HepG2 (cell line): Measurements from ENCODE around the gene NEDD4L. TPM values are rescaled to one million over a fixed set of nuclear protein-coding genes. Genes with fewer than 3 reads are reported as not detected.

ENCODE experiments used
- ATAC-seq: fragments of 200-7000 bp; cut with Tn5 transposase; 3 replicates; pipeline ENCODE4 v1.9.1; 2020; ENCODE audit warnings: mild to moderate bottlenecking, moderate library complexity
- BruUV-seq: library from RNA; stranded (reverse); fragments of 400-500 nt; replicated peaks from 2 replicates; lab custom pipeline; 2021; lab: Mats Ljungman, UMichigan
- CTCF ChIA-PET: fragments of 300-600 bp; formaldehyde crosslinking; extraction: SDS; loops from one replicate; lab custom pipeline; 2021; ENCODE audit warnings: low total read pairs, inconsistent platforms, low intra/inter-chr PET ratio; lab: Yijun Ruan, JAX
- POLR2A ChIA-PET: fragments of 350-600 bp; sonication (Branson Sonifier 250); formaldehyde crosslinking; loops from one replicate; lab custom pipeline; 2020; ENCODE audit warnings: antibody characterized with exemption, inconsistent platforms; lab: Yijun Ruan, JAX
- DNase-seq: peaks from one replicate; pipeline ENCODE4 v3.0.0-alpha.2; 2015; ENCODE audit warnings: low spot score
- FAIRE-seq: peaks from 3 replicates; lab custom pipeline; 2011; peaks lifted over from hg19 to GRCh38; lab: Jason Lieb, UNC
- H2AFZ ChIP-seq: one replicate; pipeline ENCODE4 v1.6.1; 2011; ENCODE audit warnings: low read length, inconsistent platforms
- H3K27ac ChIP-seq: fragments of 300-600 bp; 3 replicates; pipeline ENCODE4 v1.8.0; 2011; ENCODE audit warnings: mixed run types, mild to moderate bottlenecking, mixed read lengths, low read length, inconsistent platforms; ENCODE audit not compliant: insufficient read depth; ENCODE audit errors: extremely low read length
- H3K27me3 ChIP-seq, 2 experiments: fragments of 200-600 bp in 1 of 2; 2 replicates in 1 of 2; 3 replicates in 1 of 2; pipeline versions ENCODE4 v1.6.0 to v1.8.0; 2011; ENCODE audit warnings: low read length in 2 of 2, mild to moderate bottlenecking in 2 of 2, moderate library complexity in 2 of 2, inconsistent platforms in 1 of 2; ENCODE audit not compliant: insufficient read depth in 2 of 2, control insufficient read depth in 1 of 2
- H3K36me3 ChIP-seq, 2 experiments: fragments of 200-600 bp in 1 of 2; replicated peaks in 1 of 2; 2 replicates in 1 of 2; 3 replicates in 1 of 2; pipeline versions ENCODE4 v1.5.1 to v1.8.0; 2011; ENCODE audit warnings: low read length in 2 of 2, inconsistent platforms in 1 of 2; ENCODE audit not compliant: insufficient read depth in 2 of 2, control insufficient read depth in 1 of 2
- H3K4me1 ChIP-seq: 2 replicates; pipeline ENCODE4 v1.5.1; 2012; ENCODE audit warnings: low read length, inconsistent platforms; ENCODE audit not compliant: insufficient read depth
- H3K4me2 ChIP-seq: 2 replicates; pipeline ENCODE4 v1.6.0; 2011; ENCODE audit warnings: low read depth, low read length, inconsistent platforms
- H3K4me3 ChIP-seq, 3 experiments: fragments of 200-600 bp in 1 of 3; sonication (generic), shearing (Covaris generic) in 1 of 3; replicated peaks in 1 of 3; 2 replicates each; pipeline ENCODE4 v1.5.1; 2011 to 2016; ENCODE audit warnings: low read length in 3 of 3, inconsistent platforms in 2 of 3, low read depth in 2 of 3, mild to moderate bottlenecking in 2 of 3, control low read depth in 1 of 3, mixed read lengths in 1 of 3; ENCODE audit not compliant: insufficient read depth in 1 of 3
- H3K79me2 ChIP-seq: one replicate; pipeline ENCODE4 v1.6.1; 2011; ENCODE audit warnings: low read length, inconsistent platforms; ENCODE audit not compliant: insufficient read depth
- H3K9ac ChIP-seq: 2 replicates; pipeline ENCODE4 v1.6.0; 2011; ENCODE audit warnings: mild to moderate bottlenecking, low read depth, low read length, inconsistent platforms; ENCODE audit not compliant: insufficient read depth
- H3K9me3 ChIP-seq: 2 replicates; pipeline ENCODE4 v1.5.1; 2012; ENCODE audit warnings: mild to moderate bottlenecking, low read length
- H4K20me1 ChIP-seq: 2 replicates; pipeline ENCODE4 v1.6.0; 2011; ENCODE audit warnings: inconsistent platforms, mild to moderate bottlenecking, low read length, moderate library complexity; ENCODE audit not compliant: insufficient read depth
- ELF1 ChIP-seq: sonication (generic); formaldehyde crosslinking; IDR thresholded peaks from 2 replicates; pipeline ENCODE4 v1.4.0; 2020; ENCODE audit warnings: missing genetic modification reagents
- FOXK1 ChIP-seq: sonication (generic); formaldehyde crosslinking; IDR thresholded peaks from 2 replicates; pipeline ENCODE4 v1.4.0; 2020; ENCODE audit warnings: low read depth, missing genetic modification reagents, borderline replicate concordance
- TBX3 ChIP-seq: fragments of 450-650 bp; IDR thresholded peaks from 2 replicates; pipeline ENCODE4 v1.6.1; 2017; ENCODE audit warnings: antibody characterized with exemption, mild to moderate bottlenecking, inconsistent platforms, borderline replicate concordance
- ZFP41 ChIP-seq: sonication (generic); formaldehyde crosslinking; IDR thresholded peaks from 2 replicates; pipeline ENCODE4 v1.4.0; 2020; ENCODE audit warnings: mild to moderate bottlenecking, missing genetic modification reagents, borderline replicate concordance
- ZNF382 ChIP-seq: sonication (generic); formaldehyde crosslinking; IDR thresholded peaks from 2 replicates; pipeline ENCODE4 v1.5.0; 2020; ENCODE audit warnings: missing genetic modification reagents, mild to moderate bottlenecking, borderline replicate concordance
- ZNF7 ChIP-seq: IDR thresholded peaks from 2 replicates; pipeline ENCODE4 v1.6.1; 2016; ENCODE audit warnings: missing biosample characterization, missing genetic modification reagents
- WGBS: methylation state at CpG from one replicate; pipeline ENCODE4 v1.1.6; 2017; ENCODE audit warnings: low lambda C conversion rate; 5-methylcytosine and 5-hydroxymethylcytosine counted together
- in situ Hi-C: cut with HindIII; loops from 2 replicates; pipeline ENCODE4 v1.10.0; 2017; ENCODE audit warnings: low pct_unique_long_range_greater_than_20kb; ENCODE audit not compliant: extremely low pct_ligation_motif_present
- intact Hi-C: fragments of 100-400 bp; cut with micrococcal nuclease; formaldehyde crosslinking; loops from one replicate; pipeline ENCODE4 v1.10.0; 2022; ENCODE audit not compliant: unreplicated experiment
- polyA plus RNA-seq, 8 experiments: library from polyadenylated mRNA; depleted of rRNA in 3 of 8; stranded (reverse) in 7 of 8; unstranded in 1 of 8; fragments of >200 nt; fragmentation: Illumina TruSeq in 4 of 8; extraction: Trizol in 4 of 8; gene quantifications; 2 replicates each; pipeline versions ENCODE4 v1.2.1 to v1.2.3, GENCODE V29; 2011 to 2016; ENCODE audit warnings: low read depth in 4 of 8, missing spikeins in 1 of 8, mixed read lengths in 1 of 8; ENCODE audit not compliant: insufficient read depth in 1 of 8
- total RNA-seq, 5 experiments: library from RNA; depleted of rRNA; stranded (reverse); fragments of >200 nt; fragmentation: Illumina TruSeq; extraction: Trizol; gene quantifications; 2 replicates each; pipeline ENCODE4 v1.2.3, GENCODE V29; 2016; ENCODE audit warnings: low read depth in 1 of 5
- TF ChIP-seq, protein P1 (sequence below): sonication (generic); formaldehyde crosslinking; IDR thresholded peaks from 2 replicates; pipeline ENCODE4 v1.5.0; 2020; ENCODE audit warnings: mild to moderate bottlenecking, low read depth, missing genetic modification reagents, borderline replicate concordance

The NEDD4L gene
- total and polyA plus RNA-seq, 2 of the 13 experiments (the other 11 are each of a cell fraction or from before 2014, with no cell fraction given), result 168 to 390 TPM

DNA sequence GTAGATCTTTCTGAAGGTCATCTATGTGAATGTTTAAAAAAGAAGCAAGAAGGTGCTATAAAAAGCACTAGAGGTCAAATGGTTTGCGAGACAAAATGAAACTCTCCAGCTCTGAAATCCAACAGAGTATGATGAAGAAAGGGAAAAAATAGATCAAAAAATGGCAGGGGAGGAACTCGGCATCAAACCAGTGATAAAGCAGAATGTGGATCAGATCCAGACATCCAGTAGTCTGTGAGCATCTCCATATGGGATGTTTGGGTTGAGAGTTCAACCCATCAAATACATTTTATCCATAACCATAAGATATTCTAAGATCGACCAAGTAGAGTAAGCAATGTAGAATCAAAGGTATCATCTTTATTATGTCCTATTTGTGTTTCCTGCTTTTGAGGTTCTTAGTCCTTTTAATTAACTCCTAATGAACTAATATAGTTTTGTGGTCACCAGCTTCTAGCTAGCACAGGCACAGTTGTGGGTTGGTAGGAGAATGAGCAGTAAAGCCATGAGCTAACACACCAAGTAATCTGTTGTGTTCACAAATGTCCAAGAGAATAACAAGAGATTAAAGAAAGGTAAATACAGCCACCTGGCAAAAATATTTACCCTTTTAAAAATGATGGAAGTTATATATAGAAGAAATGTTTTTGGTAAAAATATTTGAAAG lies 160.9 kb downstream of the NEDD4L start:
- no TSS peak for BruUV-seq
- Histone ChIP-seq H3K27me3 (no peaks in the 10 kb centered on the region), H3K79me2 (no peaks in the 10 kb centered on the region), H3K4me1 (peaks cover 18% of the 10 kb centered on the region), H3K4me3 (no peak overlapping the region), H3K9ac (no peak overlapping the region), H2AFZ (no peak overlapping the region), H4K20me1 (no peaks in the 10 kb centered on the region), H3K4me2 (no peak overlapping the region), H3K9me3 (no peaks in the 10 kb centered on the region), H3K27ac (no peak overlapping the region), H3K36me3 (no peaks in the 10 kb centered on the region)
- DNase-seq (no peak), FAIRE-seq (no peak), ATAC-seq (no peak)
- ChIA-PET CTCF (no interaction called here), POLR2A (no interaction called here)
- intact Hi-C loops (no loop called here), in situ Hi-C loops (no loop called here)
- WGBS, result 98% methylated on average over 3 of the region's 3 CpGs
- TF ChIP-seq, protein P1, sequence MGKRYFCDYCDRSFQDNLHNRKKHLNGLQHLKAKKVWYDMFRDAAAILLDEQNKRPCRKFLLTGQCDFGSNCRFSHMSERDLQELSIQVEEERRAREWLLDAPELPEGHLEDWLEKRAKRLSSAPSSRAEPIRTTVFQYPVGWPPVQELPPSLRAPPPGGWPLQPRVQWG (CRISPR knock-in tag), result no peak
- TF ChIP-seq ZFP41 (CRISPR knock-in tag) (no peak), TBX3 (no peak), ELF1 (no peak), ZNF382 (CRISPR knock-in tag) (no peak)

DNA sequence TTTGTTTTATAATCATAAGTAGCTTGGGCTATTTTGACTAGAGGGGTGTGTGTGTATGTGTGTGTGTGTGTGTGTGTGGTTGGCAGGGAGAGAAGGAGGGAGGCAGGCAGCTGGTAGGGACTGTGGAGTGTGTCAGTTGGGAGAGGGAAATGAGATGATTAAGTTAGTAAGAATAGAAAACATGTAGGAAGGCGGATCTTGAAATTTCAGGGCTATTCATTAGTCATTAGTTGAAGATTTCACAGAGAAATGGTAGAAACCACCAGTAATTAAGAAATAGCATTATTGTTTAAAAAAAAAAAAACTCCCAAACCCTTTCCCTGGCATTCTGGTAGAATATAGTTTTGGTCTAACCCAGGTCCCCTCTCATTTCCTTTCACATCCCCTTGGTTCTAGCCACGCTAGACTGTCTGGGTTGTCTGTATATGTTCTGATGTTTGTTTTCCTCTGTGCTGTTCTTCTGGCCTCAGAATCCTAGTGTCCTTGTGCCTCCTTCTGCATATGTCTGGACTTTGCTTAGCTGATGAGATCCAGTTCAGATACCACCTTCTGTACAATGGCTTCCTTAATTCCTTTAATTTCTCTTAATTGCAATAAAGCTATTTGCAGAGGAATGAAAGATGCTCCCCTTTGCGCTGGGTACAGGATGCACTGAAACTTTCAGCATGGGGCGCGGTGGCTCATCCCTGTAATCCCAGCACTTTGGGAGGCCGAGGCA lies 161.6 kb downstream of the NEDD4L start:
- H3K27ac ChIP-seq, result no peak overlapping the region
- no peak overlapping the region for H2AFZ ChIP-seq
- H3K4me2 ChIP-seq, result no peak overlapping the region
- CTCF ChIA-PET, result no interaction called here
- no peaks in the 10 kb centered on the region for H4K20me1 ChIP-seq
- no peaks in the 10 kb centered on the region for H3K36me3 ChIP-seq
- H3K4me1 ChIP-seq, result peaks cover 18% of the 10 kb centered on the region
- DNase-seq, result no peak
- no peaks in the 10 kb centered on the region for H3K9me3 ChIP-seq
- FAIRE-seq, result no peak
- no peak overlapping the region for H3K4me3 ChIP-seq
- no peak overlapping the region for H3K9ac ChIP-seq
- no TSS peak for BruUV-seq
- intact Hi-C loops, result no loop called here
- H3K79me2 ChIP-seq, result no peaks in the 10 kb centered on the region
- in situ Hi-C loops, result no loop called here
- no peaks in the 10 kb centered on the region for H3K27me3 ChIP-seq
- ATAC-seq, result no peak
- no peak for TF ChIP-seq FOXK1
- peak; percentile 65 for TF ChIP-seq ZNF7 (CRISPR knock-in tag)
- POLR2A ChIA-PET, result no interaction called here
- 99% methylated on average over 5 of the region's 6 CpGs for WGBS
